SH-SY5Y (cell line): ENCODE measurements around the gene PILRA.

ENCODE experiments used
- GATA2 ChIP-seq: IDR thresholded peaks from 2 replicates; pipeline ENCODE4 v1.6.1; 2011; ENCODE audit warnings: mild to moderate bottlenecking, low read depth, low read length
- GATA3 ChIP-seq: IDR thresholded peaks from 2 replicates; pipeline ENCODE4 v1.6.1; 2011; ENCODE audit warnings: low read depth, mild to moderate bottlenecking, low read length, moderate library complexity

DNA sequence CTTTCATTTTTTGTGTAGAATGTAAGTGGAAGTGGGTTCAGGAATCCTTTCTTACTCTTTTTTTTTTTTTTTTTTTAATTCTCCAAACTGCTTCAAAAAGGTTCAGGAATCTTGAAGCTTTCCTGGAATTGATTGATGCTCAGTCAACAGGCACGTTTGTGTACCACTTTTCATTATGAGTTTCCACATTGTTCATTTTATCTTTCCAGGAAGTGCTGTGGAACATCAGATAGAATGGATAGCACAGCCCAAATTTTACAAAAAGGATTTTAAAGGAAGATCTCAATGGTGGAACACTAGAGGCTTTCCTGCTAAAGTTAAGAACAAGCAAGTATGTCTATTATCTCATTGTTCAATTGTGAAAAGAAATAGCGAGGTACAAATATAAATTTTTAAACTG lies 64.9 kb downstream of the PILRA start:
- no peak for TF ChIP-seq GATA2
- TF ChIP-seq GATA3: no peak
